GM12892 (cell line): ENCODE results near the gene UNC119. TPM values are rescaled to one million over a fixed set of nuclear protein-coding genes. Genes with fewer than 3 reads are reported as not detected.

Source experiments
- DNase-seq: peaks from one replicate; pipeline ENCODE4 v3.0.0; 2011; ENCODE audit not compliant: insufficient read length
- FAIRE-seq: peaks from 2 replicates; lab custom pipeline; 2011; peaks lifted over from hg19 to GRCh38; lab: Jason Lieb, UNC
- POLR2A ChIP-seq: IDR thresholded peaks from 2 replicates; pipeline ENCODE4 v1.6.1; 2011; ENCODE audit warnings: low read depth, low read length, control low read depth
- POLR2AphosphoS5 ChIP-seq: IDR thresholded peaks from 2 replicates; pipeline ENCODE4 v1.6.1; 2011; ENCODE audit warnings: low read depth, low read length, control low read depth
- TAF1 ChIP-seq: IDR thresholded peaks from 2 replicates; pipeline ENCODE4 v1.6.1; 2011; ENCODE audit warnings: low read depth, mild to moderate bottlenecking, control low read depth, low read length, borderline replicate concordance
- polyA plus RNA-seq: library from polyadenylated mRNA; unstranded; fragments of >200 nt; gene quantifications from one replicate; pipeline ENCODE4 v1.2.1, GENCODE V29; 2012; ENCODE audit warnings: missing spikeins, inconsistent platforms; ENCODE audit not compliant: missing spikeins

UNC119 gene
- polyA plus RNA-seq = 66.8 TPM

- FAIRE-seq (peak; percentile 40), DNase-seq (peak; percentile 90)
- TF ChIP-seq POLR2A (peak; percentile 81), POLR2AphosphoS5 (0 out of 2 replicates have a peak, but pooled peaks have one; percentile 37), TAF1 (peak; percentile 74; the same call in 1 of the 2 replicates)
Observed at GRCh38 chr17:28552176-28552999, at the start of gene UNC119. TSS of gene UNC119 (minus strand) at chr17:28552624. CDS start at chr17:28552557, 67 bp downstream.

GRCh38 chr17:28599311-28600184, 47.1 kb upstream of the UNC119 start:
- TF ChIP-seq TAF1 = 0 out of 2 replicates have a peak, but pooled peaks have one; percentile 48
- no peak for TF ChIP-seq POLR2AphosphoS5
- no peak for TF ChIP-seq POLR2A
- peak; percentile 42 for DNase-seq
- peak; percentile 56 for FAIRE-seq

GRCh38 chr17:28598799-28599310, 46.4 kb upstream of the UNC119 start, which contains the start of gene SPAG5:
TSS of gene SPAG5 (minus strand) at chr17:28599025. CDS start at chr17:28598946, 79 bp downstream.
- peak; percentile 96 for FAIRE-seq
- peak; percentile 93 for DNase-seq
- TF ChIP-seq POLR2A (peak; percentile 87), TAF1 (no peak), POLR2AphosphoS5 (peak; percentile 91)

GRCh38 chr17:28598389-28598788, 46.0 kb upstream of the UNC119 start:
- FAIRE-seq (peak; percentile 14), DNase-seq (no peak)
- no peak for TF ChIP-seq POLR2AphosphoS5
- TF ChIP-seq TAF1 = no peak
- no peak for TF ChIP-seq POLR2A

- FAIRE-seq (peak; percentile 36), DNase-seq (no peak)
- TF ChIP-seq POLR2AphosphoS5 (no peak), POLR2A (no peak), TAF1 (no peak)
Observed at GRCh38 chr17:28597606-28598383, 45.4 kb upstream of the UNC119 start.

- FAIRE-seq (no peak), DNase-seq (no peak)
Observed at GRCh38 chr17:28592260-28592659, 39.8 kb upstream of the UNC119 start.

GRCh38 chr17:28585851-28586250, 33.4 kb upstream of the UNC119 start:
- no peak for DNase-seq
- TF ChIP-seq POLR2AphosphoS5 = no peak
- TF ChIP-seq POLR2A = no peak
- TF ChIP-seq TAF1 = no peak
- no peak for FAIRE-seq

More at GRCh38 chr17:28592260-28592659, 39.8 kb upstream of the UNC119 start:
- no peak for TF ChIP-seq TAF1
- no peak for TF ChIP-seq POLR2AphosphoS5
- no peak for TF ChIP-seq POLR2A

- FAIRE-seq = no peak
- DNase-seq = no peak
- TF ChIP-seq POLR2AphosphoS5 = no peak
- TF ChIP-seq POLR2A = no peak
- no peak for TF ChIP-seq TAF1
Observed at GRCh38 chr17:28584434-28584833, 32.0 kb upstream of the UNC119 start.

- DNase-seq (no peak), FAIRE-seq (no peak)
- TF ChIP-seq POLR2AphosphoS5 = no peak
- TF ChIP-seq TAF1 = no peak
- TF ChIP-seq POLR2A = no peak
Observed at GRCh38 chr17:28582513-28582912, 30.1 kb upstream of the UNC119 start.

- FAIRE-seq (no peak), DNase-seq (no peak)
- TF ChIP-seq TAF1 (no peak), POLR2A (no peak), POLR2AphosphoS5 (no peak)
Observed at GRCh38 chr17:28580959-28581358, 28.5 kb upstream of the UNC119 start.

GRCh38 chr17:28579526-28579925, 27.1 kb upstream of the UNC119 start:
- FAIRE-seq (no peak), DNase-seq (no peak)
- TF ChIP-seq POLR2A (no peak), POLR2AphosphoS5 (no peak), TAF1 (no peak)
